Measurements from ENCODE around the gene PAIP2B.

PAIP2B gene

DNA sequence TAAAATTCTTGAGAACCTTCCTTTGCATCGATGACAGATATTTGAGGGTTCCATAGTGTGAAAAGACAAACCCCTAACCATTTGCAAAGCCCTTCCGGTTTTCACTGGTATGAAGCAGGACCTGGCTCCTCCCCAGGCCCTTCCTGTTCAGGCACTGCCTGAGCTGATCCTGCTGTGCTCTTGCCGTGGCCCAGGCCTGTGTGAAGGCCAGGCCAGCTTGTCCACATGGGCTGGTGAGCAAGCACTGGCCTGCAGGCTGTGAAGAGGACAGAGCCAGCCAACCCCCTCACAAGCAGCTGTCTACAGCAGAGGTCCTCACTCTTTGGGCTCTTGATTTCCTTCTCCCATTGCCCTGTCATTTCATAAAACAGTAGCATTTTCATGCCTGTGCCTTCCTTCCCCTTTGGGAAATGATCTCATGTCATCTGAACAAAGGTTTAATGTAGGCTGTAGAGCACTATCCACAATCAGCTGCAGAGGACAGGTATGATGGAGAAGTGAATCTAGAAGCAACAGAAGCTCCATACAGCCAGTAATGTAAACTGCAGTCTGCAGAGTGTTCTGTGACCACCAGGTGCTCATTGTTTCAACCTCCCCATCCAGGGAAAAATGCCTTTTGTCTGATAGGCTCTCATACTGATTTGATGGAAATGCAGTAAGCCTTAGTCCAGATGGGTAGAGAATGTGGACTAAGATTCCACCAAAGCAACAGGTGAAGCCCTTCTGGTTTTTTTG is 76.7 kb downstream of the PAIP2B start:
- no peak for DNase-seq

DNA sequence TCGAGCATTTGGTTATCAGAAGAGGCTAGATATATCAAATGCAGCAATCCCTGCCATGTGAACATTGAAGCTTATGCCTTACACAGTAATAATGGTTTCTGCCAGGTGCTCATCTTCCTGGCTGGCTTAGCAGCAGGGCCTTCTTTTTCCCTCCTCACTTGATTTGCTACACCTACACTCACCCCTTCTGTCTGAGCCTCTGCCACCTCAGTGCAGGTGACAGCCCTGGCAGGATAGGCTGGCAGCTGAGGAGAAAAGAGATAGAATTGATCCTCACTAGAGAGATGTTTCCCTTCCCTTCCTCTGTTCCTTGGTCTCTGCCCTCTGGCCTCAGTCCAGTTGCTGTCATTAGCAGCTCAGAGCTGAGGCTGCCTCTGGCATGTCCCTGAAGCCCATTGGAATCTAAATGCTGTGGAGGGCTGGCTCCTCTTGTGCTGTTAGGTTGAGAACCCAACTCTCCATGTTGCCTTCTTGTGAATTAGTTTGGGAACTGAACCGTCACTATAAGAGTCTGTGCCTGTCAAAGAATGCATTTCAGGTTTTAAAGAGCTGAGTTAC is 78.3 kb downstream of the PAIP2B start:
- DNase-seq, result no peak

DNA sequence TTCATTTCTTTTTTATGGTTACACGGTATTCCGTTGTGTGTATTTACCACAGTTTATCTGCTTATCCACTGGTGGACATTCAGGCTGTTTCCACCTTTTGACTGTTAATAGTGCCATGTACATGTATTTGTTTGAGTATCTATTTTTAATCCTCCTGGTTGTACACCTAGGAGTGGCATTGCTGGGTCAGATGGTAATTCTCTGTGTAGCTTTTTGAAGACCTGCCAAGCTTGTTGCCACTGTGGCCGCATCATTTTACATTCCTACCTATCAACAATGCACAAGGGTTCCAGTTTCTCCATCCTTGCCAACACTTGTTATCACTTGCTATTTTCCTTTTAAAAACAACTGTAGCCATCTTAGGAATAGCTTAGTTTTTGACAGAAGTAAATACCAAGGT is 83.1 kb downstream of the PAIP2B start:
- DNase-seq, result no peak

DNA sequence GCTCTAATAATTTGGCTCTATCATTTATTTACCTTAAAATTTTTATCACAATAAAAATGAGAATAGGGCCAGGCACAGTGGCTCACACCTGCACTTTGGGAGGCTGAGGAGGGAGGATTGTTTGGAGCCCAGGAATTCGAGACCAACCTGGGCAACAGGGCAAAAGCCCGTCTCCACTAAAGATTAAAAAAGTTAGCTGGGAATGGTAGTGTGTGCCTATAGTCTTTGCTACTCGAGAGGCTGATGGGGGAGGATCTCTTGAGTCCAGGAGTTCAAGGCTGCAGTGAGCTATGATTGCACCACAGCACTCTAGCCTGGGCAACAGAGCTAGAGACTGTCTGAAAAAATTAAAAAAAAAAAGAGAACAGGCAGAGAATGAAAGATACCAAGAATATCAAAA is 90.7 kb downstream of the PAIP2B start:
- DNase-seq, result no peak

DNA sequence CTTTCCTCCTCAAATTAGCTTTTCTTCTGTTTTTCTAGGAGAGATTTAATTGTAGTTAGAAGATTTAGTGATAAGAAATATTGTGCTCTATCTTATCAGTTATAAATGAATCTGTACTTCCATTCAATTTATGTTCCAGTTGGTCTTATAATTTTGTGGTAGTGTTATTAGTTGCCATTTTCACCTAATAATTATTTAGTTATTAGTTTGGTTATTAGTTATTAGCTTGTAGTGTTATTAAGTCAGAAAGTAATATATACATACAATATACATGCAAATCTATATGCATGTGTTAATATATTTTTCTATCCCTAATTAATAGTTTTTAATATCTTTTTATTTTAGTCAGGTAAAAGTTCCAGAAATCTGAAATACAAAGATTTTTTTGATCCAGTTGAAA is 93.3 kb downstream of the PAIP2B start:
- no peak for DNase-seq
